Thyroid gland (tissue), 4 donors: ENCODE data around the gene KLRG1.

ENCODE experiments used
- CTCF ChIP-seq, 6 experiments: fragments of 200-600 bp in 3 of 6; fragments of 450-650 bp in 3 of 6; sonication (generic) in 3 of 6; IDR thresholded peaks; one replicate each; pipeline ENCODE4 v1.5.1; 2016 to 2019; ENCODE audit warnings: antibody characterized with exemption in 6 of 6, mild to moderate bottlenecking in 2 of 6, inconsistent platforms in 1 of 6, moderate library complexity in 1 of 6
- POLR2A ChIP-seq, 2 donors: fragments of 450-650 bp; IDR thresholded peaks; one replicate each; pipeline ENCODE4 v1.6.1; 2017; ENCODE audit warnings: antibody characterized with exemption in 2 of 2, mild to moderate bottlenecking in 2 of 2, moderate library complexity in 1 of 2

GRCh38 chr12:8987163-8987562 is 2.2 kb upstream of the KLRG1 start:
- TF ChIP-seq POLR2A (IDR thresholded peaks at IDR 0.05) (no peak), CTCF (IDR thresholded peaks at IDR 0.05) (no peak)
